HCT116 (cell line): ENCODE data around the gene YBX2. TPM values are rescaled to one million over a fixed set of nuclear protein-coding genes. Genes with fewer than 3 reads are reported as not detected.

Experiments
- ATAC-seq: fragments of 200-7000 bp; cut with Tn5 transposase; 2 replicates; pipeline ENCODE4 v1.9.1; 2020; ENCODE audit warnings: mild to moderate bottlenecking, moderate library complexity
- BruUV-seq: library from RNA; stranded (reverse); fragments of 400-500 nt; replicated peaks from 2 replicates; lab custom pipeline; 2021; lab: Mats Ljungman, UMichigan
- CTCF ChIA-PET: fragments of 300-600 bp; sonication (Branson Sonifier 250); formaldehyde crosslinking; loops from one replicate; lab custom pipeline; 2021; ENCODE audit warnings: antibody characterized with exemption; lab: Charles Lee
- POLR2A ChIA-PET: fragments of 300-600, 350-600 bp; sonication (Branson Sonifier 250); formaldehyde crosslinking; loops from one replicate; lab custom pipeline; 2021; ENCODE audit warnings: antibody characterized with exemption; lab: Charles Lee
- RAD21 ChIA-PET, 2 experiments: fragments of 300-600 bp; sonication (Branson Sonifier 250); formaldehyde crosslinking; loops; one replicate each; lab custom pipeline; 2023; ENCODE audit warnings: low total read pairs in 2 of 2; ENCODE audit not compliant: uncharacterized antibody in 2 of 2, unreplicated experiment in 2 of 2, low non-redundant PET in 1 of 2; lab: Charles Lee
- DNase-seq: peaks from one replicate; pipeline ENCODE4 v3.0.0-alpha.2; 2010; ENCODE audit warnings: low read depth, low spot score
- H2AFZ ChIP-seq: fragments of 200-600 bp; shearing (Covaris generic), sonication (generic); 2 replicates; pipeline ENCODE4 v1.6.1; 2017; ENCODE audit warnings: low read depth, mixed run types, mixed read lengths, antibody characterized with exemption, low read length; ENCODE audit not compliant: poor library complexity, severe bottlenecking
- H3K27ac ChIP-seq: 2 replicates; pipeline ENCODE4 v1.5.1; 2012; ENCODE audit warnings: low read depth, low read length
- H3K27me3 ChIP-seq: fragments of 200-600 bp; sonication (generic); 2 replicates; pipeline ENCODE4 v1.6.1; 2016; ENCODE audit warnings: mixed run types, low read length, mixed read lengths; ENCODE audit not compliant: insufficient read depth
- H3K36me3 ChIP-seq, 2 experiments: fragments of 200-500 bp in 1 of 2; fragments of 200-600 bp in 1 of 2; sonication (Bioruptor generic) in 1 of 2; sonication (generic) in 1 of 2; 2 replicates each; pipeline versions ENCODE4 v1.5.1 to v1.6.1; 2014 to 2016; ENCODE audit warnings: low read length in 2 of 2, inconsistent platforms in 1 of 2, mixed read lengths in 1 of 2, mixed run types in 1 of 2; ENCODE audit not compliant: insufficient read depth in 2 of 2, control insufficient read depth in 1 of 2
- H3K4me1 ChIP-seq, 2 experiments: fragments of 200-600 bp in 1 of 2; sonication (generic) in 1 of 2; 2 replicates each; pipeline versions ENCODE4 v1.5.1 to v1.6.1; 2012 to 2017; ENCODE audit warnings: low read length in 2 of 2, inconsistent platforms in 1 of 2, mild to moderate bottlenecking in 1 of 2, mixed read lengths in 1 of 2, mixed run types in 1 of 2, moderate library complexity in 1 of 2; ENCODE audit not compliant: insufficient read depth in 2 of 2, control insufficient read depth in 1 of 2
- H3K4me2 ChIP-seq: fragments of 200-600 bp; sonication (generic); 2 replicates; pipeline ENCODE4 v1.6.1; 2017; ENCODE audit warnings: mixed run types, low read length, mixed read lengths
- H3K4me3 ChIP-seq, 2 experiments: fragments of 200-600 bp in 1 of 2; sonication (generic) in 1 of 2; replicated peaks in 1 of 2; 2 replicates each; pipeline ENCODE4 v1.5.1; 2011 to 2016; ENCODE audit warnings: low read length in 2 of 2, control low read depth in 1 of 2, low read depth in 1 of 2, mild to moderate bottlenecking in 1 of 2, mixed read lengths in 1 of 2, mixed run types in 1 of 2
- H3K79me2 ChIP-seq: fragments of 200-600 bp; sonication (generic); 2 replicates; pipeline ENCODE4 v1.6.1; 2017; ENCODE audit warnings: mild to moderate bottlenecking, mixed run types, low read length, moderate library complexity, mixed read lengths; ENCODE audit not compliant: insufficient read depth
- H3K9ac ChIP-seq: fragments of 200-600 bp; sonication (generic); 2 replicates; pipeline ENCODE4 v1.6.1; 2016; ENCODE audit warnings: low read length, mixed read lengths
- H3K9me2 ChIP-seq: fragments of 200-600 bp; sonication (generic), shearing (Covaris generic); 2 replicates; pipeline ENCODE4 v1.6.1; 2017; ENCODE audit warnings: mixed run types, mild to moderate bottlenecking, moderate library complexity; ENCODE audit not compliant: insufficient read depth
- H3K9me3 ChIP-seq, 2 experiments: fragments of 200-500 bp in 1 of 2; fragments of 200-600 bp in 1 of 2; sonication (Bioruptor generic) in 1 of 2; sonication (generic) in 1 of 2; 2 replicates each; pipeline ENCODE4 v1.6.1; 2014 to 2017; ENCODE audit warnings: low read length in 2 of 2, mixed read lengths in 2 of 2, inconsistent platforms in 1 of 2, low read depth in 1 of 2, mild to moderate bottlenecking in 1 of 2, mixed run types in 1 of 2, moderate library complexity in 1 of 2; ENCODE audit not compliant: control insufficient read depth in 1 of 2, insufficient read depth in 1 of 2
- H4K20me1 ChIP-seq: fragments of 200-600 bp; sonication (generic), shearing (Covaris generic); 2 replicates; pipeline ENCODE4 v1.6.1; 2017; ENCODE audit warnings: mixed run types, mild to moderate bottlenecking, moderate library complexity; ENCODE audit not compliant: insufficient read depth
- EGR1 ChIP-seq: IDR thresholded peaks from 2 replicates; pipeline ENCODE4 v1.6.1; 2012; ENCODE audit warnings: low read depth
- ELF1 ChIP-seq: IDR thresholded peaks from 2 replicates; pipeline ENCODE4 v1.6.1; 2012; ENCODE audit warnings: low read depth, borderline replicate concordance
- EZH2phosphoT487 ChIP-seq: fragments of 200-600 bp; IDR thresholded peaks from 2 replicates; pipeline ENCODE4 v1.6.1; 2018; ENCODE audit warnings: antibody characterized with exemption, borderline replicate concordance
- FOSL1 ChIP-seq: IDR thresholded peaks from 2 replicates; pipeline ENCODE4 v1.6.1; 2012; ENCODE audit warnings: low read depth
- MAX ChIP-seq: IDR thresholded peaks from 2 replicates; pipeline ENCODE4 v1.6.1; 2012
- POLR2A ChIP-seq: IDR thresholded peaks from 2 replicates; pipeline ENCODE4 v1.7.0; 2011; ENCODE audit warnings: borderline replicate concordance; ENCODE audit not compliant: insufficient read depth, insufficient read length; ENCODE audit errors: extremely low read depth
- POLR2AphosphoS5 ChIP-seq: IDR thresholded peaks from 2 replicates; pipeline ENCODE4 v1.6.1; 2011; ENCODE audit warnings: mild to moderate bottlenecking, low read depth, low read length, moderate library complexity
- TCF7L2 ChIP-seq: IDR thresholded peaks from 2 replicates; pipeline ENCODE4 v1.7.0; 2011; ENCODE audit warnings: borderline replicate concordance, inconsistent platforms; ENCODE audit not compliant: insufficient read depth, insufficient read length; ENCODE audit errors: extremely low read depth
- YY1 ChIP-seq: IDR thresholded peaks from 2 replicates; pipeline ENCODE4 v1.6.1; 2011; ENCODE audit warnings: low read length, low read depth, moderate library complexity, mild to moderate bottlenecking; ENCODE audit not compliant: insufficient replicate concordance; ENCODE audit errors: extremely low read depth
- ZBTB33 ChIP-seq: IDR thresholded peaks from 2 replicates; pipeline ENCODE4 v1.6.1; 2011; ENCODE audit warnings: mild to moderate bottlenecking, low read length, moderate library complexity; ENCODE audit not compliant: insufficient replicate concordance; ENCODE audit errors: extremely low read depth
- ZFX ChIP-seq: fragments of 450-650 bp; IDR thresholded peaks from 2 replicates; pipeline ENCODE4 v1.6.1; 2017
- ZNF274 ChIP-seq: fragments of 200-500 bp; sonication (Bioruptor generic); IDR thresholded peaks from 2 replicates; pipeline ENCODE4 v1.6.1; 2014; ENCODE audit warnings: mild to moderate bottlenecking, low read depth, low read length, inconsistent platforms
- intact Hi-C: fragments of 100-400 bp; cut with micrococcal nuclease; formaldehyde crosslinking; loops from 2 replicates; pipeline ENCODE4 v1.10.0; 2022
- total RNA-seq: library from RNA; stranded (reverse); gene quantifications from one replicate; pipeline ENCODE4 v1.2.1, GENCODE V29; 2021; ENCODE audit not compliant: unreplicated experiment

Gene YBX2
- total RNA-seq, 1 experiment from 2014 or later, result 2.3 TPM

GRCh38 chr17:7307686-7308624 is 13.5 kb upstream of the YBX2 start:
- no TSS peak for BruUV-seq
- intact Hi-C loops, result loop anchor here (2.0 to 5.0 kb wide), 2 partner anchors 43 to 56 kb away; partner anchors contain the start of genes CTDNEP1 and ELP5
- ATAC-seq, result peak; percentile 16
- CTCF ChIA-PET, result no interaction called here
- Histone ChIP-seq H3K4me2 (peak overlapping the region; percentile 88), H3K27ac (peak overlapping the region; percentile 98), H3K79me2 (peaks cover 55% of the 10 kb centered on the region)
- peak; percentile 45; the same call in 1 of the 2 replicates for TF ChIP-seq ZFX
- TF ChIP-seq MAX, result peak; percentile 74
- TF ChIP-seq EZH2phosphoT487, result no peak
- TF ChIP-seq, all 23 proteins: peak for 2
- Histone ChIP-seq H3K27me3 (no peaks in the 10 kb centered on the region), H4K20me1 (peaks cover 30% of the 10 kb centered on the region), H3K9me3 (no peaks in the 10 kb centered on the region), H3K4me3 (peak overlapping the region; percentile 90 to 99), H3K9me2 (no peaks in the 10 kb centered on the region), H2AFZ (no peak overlapping the region), H3K4me1 (peaks cover 24 to 47% of the 10 kb centered on the region in 2 experiments), H3K36me3 (peaks cover 27 to 42% of the 10 kb centered on the region in 2 experiments), H3K9ac (peak overlapping the region; percentile 99)
- no peak for DNase-seq
- POLR2A ChIA-PET, result interaction anchor here (0.6 to 1.6 kb wide), 4 partner anchors 10 to 96 kb away, joined by 3 to 9 read pairs (median 3); partner anchors contain the start of genes GABARAP, NEURL4 and TMEM256
- RAD21 ChIA-PET, result no interaction called here

- ChIA-PET RAD21 (no interaction called here), CTCF (no interaction called here), POLR2A (no interaction called here)
- peaks cover 46% of the 10 kb centered on the region for H3K79me2 ChIP-seq
- no TSS peak for BruUV-seq
- H3K27me3 ChIP-seq, result no peaks in the 10 kb centered on the region
- peak within 1 kb of the TSS; percentile 90 to 99 for H3K4me3 ChIP-seq
- ATAC-seq (peak; percentile 80), DNase-seq (peak; percentile 100)
- peaks cover 19 to 41% of the 10 kb centered on the region in 2 experiments for H3K4me1 ChIP-seq
- intact Hi-C loops, result loop anchor here (2.0 to 5.0 kb wide), 2 partner anchors 44 to 55 kb away; partner anchors contain the start of genes CTDNEP1 and ELP5
- H4K20me1 ChIP-seq, result peaks cover 24% of the 10 kb centered on the region
- peak within 1 kb of the TSS; percentile 99 for H3K9ac ChIP-seq
- H3K27ac ChIP-seq, result peak within 1 kb of the TSS; percentile 98
- no peaks in the 10 kb centered on the region for H3K9me2 ChIP-seq
- peak within 1 kb of the TSS; percentile 88 for H3K4me2 ChIP-seq
- peaks cover 20 to 34% of the 10 kb centered on the region in 2 experiments for H3K36me3 ChIP-seq
- H2AFZ ChIP-seq, result no peak within 1 kb of the TSS
- H3K9me3 ChIP-seq, result no peaks in the 10 kb centered on the region
- TF ChIP-seq TCF7L2 (peak; percentile 45), POLR2A (peak; percentile 79), YY1 (peak; percentile 92), EZH2phosphoT487 (no peak), POLR2AphosphoS5 (peak; percentile 77), ZNF274 (no peak), ZBTB33 (no peak), FOSL1 (no peak), ELF1 (no peak), EGR1 (peak; percentile 100)
These were observed 12.7 kb upstream of the YBX2 start, which contains the start of gene EIF5A for GRCh38 chr17:7306911-7307685. Gene EIF5A (plus strand): TSS chr17:7307628. CDS start chr17:7309636, 2,008 bp downstream.
